Measurements from ENCODE around the gene NLRP7.

- TF ChIP-seq CTCF (IDR thresholded peaks at IDR 0.05), result no peak
- TF ChIP-seq POLR2A (IDR thresholded peaks at IDR 0.05), result no peak
These were observed 41.4 kb downstream of the NLRP7 start, which contains the start of gene NCR1 for GRCh38 chr19:54905803-54906511.

Measured in esophagus squamous epithelium (tissue), 4 donors.